ENCODE measurements around the gene PREX1.

GRCh38 chr20:48739395-48740291 is 88.2 kb downstream of the PREX1 start:
- TF ChIP-seq POLR2AphosphoS5 (IDR thresholded peaks at IDR 0.05), result no peak
- no peak for TF ChIP-seq POLR2A (IDR thresholded peaks at IDR 0.05)
- TF ChIP-seq CTCF (IDR thresholded peaks at IDR 0.05 in 8 of 11, conservative IDR thresholded peaks at IDR 0.05 in 3 of 11), result no peak

Data from spleen (tissue), 7 donors.